ENCODE results near the gene CAMK2B.

The CAMK2B gene

DNA sequence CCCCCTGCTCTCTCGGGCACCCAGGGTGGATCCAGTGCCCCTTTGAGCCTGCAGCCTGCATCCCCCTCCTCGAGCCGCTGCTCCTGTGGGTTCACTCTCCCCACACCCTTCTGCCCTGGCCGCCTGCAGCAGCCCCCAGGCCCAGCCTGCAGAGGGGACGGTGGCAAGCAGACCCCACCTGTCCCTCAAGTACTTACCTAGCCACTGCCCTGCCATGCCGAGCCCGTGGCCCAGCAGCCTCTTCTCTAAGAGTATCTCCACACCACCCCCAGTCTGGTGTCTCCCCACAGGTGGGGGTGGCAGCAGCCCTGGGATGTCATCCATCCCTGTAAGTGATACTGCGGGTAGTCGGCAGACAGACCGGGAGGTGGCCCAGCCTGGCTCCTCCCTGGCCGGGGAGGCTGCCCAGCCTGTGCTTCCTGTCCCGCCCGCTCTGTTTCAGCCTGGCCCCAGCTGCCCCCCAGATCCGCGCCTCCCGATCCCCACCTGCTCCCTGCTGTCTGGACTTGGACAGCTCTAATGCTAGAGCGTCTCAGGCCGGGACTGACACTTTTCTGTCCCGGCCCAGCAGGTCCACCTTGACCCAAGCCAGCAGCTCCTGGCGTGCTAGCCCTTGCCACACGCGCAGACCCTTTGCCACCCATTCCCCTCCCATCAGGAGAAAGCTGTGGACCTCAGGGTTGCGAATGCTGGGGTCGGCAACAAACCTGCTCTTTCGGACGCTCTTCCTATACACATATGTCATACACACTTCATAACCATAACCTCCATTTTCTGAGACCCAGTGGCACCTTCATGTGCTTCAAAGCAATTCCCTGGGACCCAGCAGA is 99.6 kb downstream of the CAMK2B start:
- DNase-seq (ENCODE audit: low read depth) = no peak
- TF ChIP-seq, protein P1, sequence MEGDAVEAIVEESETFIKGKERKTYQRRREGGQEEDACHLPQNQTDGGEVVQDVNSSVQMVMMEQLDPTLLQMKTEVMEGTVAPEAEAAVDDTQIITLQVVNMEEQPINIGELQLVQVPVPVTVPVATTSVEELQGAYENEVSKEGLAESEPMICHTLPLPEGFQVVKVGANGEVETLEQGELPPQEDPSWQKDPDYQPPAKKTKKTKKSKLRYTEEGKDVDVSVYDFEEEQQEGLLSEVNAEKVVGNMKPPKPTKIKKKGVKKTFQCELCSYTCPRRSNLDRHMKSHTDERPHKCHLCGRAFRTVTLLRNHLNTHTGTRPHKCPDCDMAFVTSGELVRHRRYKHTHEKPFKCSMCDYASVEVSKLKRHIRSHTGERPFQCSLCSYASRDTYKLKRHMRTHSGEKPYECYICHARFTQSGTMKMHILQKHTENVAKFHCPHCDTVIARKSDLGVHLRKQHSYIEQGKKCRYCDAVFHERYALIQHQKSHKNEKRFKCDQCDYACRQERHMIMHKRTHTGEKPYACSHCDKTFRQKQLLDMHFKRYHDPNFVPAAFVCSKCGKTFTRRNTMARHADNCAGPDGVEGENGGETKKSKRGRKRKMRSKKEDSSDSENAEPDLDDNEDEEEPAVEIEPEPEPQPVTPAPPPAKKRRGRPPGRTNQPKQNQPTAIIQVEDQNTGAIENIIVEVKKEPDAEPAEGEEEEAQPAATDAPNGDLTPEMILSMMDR (conservative IDR thresholded peaks at IDR 0.05; ENCODE audit: low read depth, low read length) = no peak
- H3K4me3 ChIP-seq (ENCODE audit: low read length) = no peak overlapping the region

DNA sequence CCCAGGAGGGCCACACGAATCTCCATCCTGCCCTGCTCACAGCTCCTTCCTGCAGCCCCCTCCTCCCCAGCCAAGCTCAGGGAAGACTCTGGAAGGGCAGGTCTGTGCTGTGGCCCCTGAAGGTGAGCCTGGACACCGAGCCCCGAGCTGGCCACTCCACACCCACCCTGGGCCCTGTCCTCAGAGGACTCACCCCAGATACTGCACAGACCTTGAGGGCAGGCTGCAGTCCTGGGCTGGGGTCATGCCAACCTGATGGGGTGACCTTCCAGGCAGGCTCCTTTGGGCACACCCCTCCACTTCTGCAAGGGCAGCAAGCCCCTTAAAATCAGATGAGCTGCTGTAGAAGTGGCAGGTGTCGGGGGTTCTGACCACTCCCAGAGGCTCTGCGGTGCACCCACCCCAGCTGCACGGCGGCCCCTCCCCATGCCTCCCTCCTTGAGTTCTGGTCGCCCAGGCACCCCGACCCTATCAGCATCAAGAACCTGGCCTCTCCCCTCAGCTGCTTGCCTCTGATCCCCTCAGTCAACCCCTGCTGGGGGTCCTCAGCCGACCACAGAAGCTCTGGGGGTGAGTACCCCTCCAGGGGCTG is 100.3 kb downstream of the CAMK2B start:
- TF ChIP-seq, protein P1 (conservative IDR thresholded peaks at IDR 0.05; ENCODE audit: low read depth, low read length) = no peak
- no peak for DNase-seq (ENCODE audit: low read depth)
- H3K4me3 ChIP-seq (ENCODE audit: low read length) = no peak overlapping the region

DNA sequence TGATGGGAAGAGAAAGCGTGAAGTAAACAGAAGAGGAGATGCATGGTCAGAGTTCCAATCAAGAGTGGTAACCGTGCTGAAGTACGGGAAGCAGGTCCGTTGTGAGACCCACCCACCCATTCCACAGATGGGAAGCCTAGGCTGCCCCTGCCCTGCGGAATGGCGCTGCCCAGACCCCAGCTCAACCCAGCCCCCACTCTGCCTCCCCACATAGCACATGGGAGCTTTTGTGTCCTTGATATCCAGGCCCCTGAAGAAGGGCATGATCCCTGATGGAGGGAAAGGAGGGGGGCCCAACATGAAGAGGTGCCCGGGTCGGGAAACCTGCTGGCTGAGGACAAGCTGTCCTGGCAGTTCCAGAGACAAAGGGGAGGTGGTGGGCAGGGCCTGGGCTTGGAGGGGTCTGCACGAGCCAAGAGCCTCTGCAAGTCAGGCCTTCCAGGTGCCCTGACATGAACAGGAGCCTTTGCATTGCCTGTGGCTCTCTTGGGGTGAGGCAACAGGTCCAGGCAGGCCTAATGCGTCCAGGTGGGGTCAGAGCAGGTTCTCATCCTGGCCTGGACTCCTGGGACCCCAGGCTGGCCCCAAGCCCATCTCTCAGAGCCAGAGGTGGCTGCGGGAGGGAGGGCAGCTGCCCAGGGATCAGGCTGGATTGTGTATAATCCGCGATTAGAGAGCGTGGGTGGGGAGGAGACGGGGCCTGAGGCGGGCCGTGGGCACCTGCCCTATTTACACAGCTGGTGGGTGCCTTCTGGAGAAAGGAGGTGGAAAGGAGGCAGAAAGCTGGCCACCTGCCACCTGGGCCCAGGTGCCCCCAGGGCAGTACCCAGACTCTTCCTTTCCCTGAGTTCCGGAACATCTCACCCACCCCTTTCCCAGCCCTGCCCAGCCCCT is 101.1 kb downstream of the CAMK2B start:
- no peak for DNase-seq (ENCODE audit: low read depth)
- TF ChIP-seq, protein P1 (conservative IDR thresholded peaks at IDR 0.05; ENCODE audit: low read depth, low read length) = no peak
- H3K4me3 ChIP-seq (ENCODE audit: low read length) = no peak overlapping the region

DNA sequence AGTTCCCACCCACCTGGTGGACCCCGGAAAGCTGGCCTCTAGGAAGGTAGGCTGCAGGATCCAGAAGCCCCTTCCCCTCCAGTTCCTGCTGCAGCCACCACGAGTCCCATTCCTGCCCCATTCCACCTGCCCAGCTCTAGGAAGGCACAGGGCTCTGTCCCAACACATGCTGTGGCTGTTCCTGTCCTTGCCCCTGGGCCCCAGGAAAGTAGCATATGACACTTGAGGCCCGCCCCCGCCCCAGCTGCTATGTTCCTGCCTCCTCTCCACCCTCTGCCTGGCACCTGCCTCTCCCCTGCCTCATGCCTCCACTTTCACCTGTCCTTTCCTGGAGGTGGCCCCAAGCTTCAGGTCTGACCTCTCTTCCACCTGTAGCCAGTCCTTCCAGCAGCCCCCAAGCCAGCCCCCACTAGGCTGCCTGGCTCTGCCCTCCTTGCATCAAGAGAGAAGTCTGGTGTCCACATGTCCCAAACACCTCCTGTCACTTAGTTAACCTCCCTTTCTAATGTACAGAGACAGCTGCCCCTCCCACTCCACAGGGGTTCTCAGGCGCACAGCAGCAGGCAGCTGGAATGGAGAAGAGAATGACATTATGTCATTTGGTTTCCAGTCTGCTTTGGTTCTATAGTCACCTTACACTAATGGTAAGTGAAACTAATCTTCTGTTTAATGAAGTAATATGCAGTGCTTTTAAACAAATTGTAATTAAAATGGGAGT is 101.9 kb downstream of the CAMK2B start:
- TF ChIP-seq, protein P1 (conservative IDR thresholded peaks at IDR 0.05; ENCODE audit: low read depth, low read length) = no peak
- no peak for DNase-seq (ENCODE audit: low read depth)
- no peak overlapping the region for H3K4me3 ChIP-seq (ENCODE audit: low read length)

DNA sequence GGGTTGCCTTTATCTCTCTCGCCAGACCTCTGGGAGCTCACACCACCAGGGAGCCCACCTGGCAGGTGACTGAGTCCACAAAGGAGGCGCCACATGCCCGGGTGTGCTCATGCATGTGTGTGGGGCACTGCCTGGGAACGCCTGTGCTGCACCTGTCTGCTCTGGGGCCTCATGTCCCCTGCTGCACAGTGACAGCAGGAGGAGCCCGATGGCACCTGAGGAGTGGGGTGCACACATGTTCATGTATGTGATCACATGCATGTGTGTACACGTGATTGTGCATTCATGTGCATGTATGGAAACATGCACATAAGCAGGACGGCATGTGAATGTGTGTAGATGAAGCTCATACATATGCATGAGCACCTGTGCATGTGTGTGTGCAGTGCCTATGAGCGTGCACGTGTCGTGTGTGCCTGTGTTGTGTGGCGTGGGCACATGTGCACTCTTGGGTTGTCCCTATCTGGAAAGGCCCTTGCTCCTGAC is 102.6 kb downstream of the CAMK2B start:
- no peak overlapping the region for H3K4me3 ChIP-seq (ENCODE audit: low read length)
- no peak for DNase-seq (ENCODE audit: low read depth)
- TF ChIP-seq, protein P1 (conservative IDR thresholded peaks at IDR 0.05; ENCODE audit: low read depth, low read length) = no peak

DNA sequence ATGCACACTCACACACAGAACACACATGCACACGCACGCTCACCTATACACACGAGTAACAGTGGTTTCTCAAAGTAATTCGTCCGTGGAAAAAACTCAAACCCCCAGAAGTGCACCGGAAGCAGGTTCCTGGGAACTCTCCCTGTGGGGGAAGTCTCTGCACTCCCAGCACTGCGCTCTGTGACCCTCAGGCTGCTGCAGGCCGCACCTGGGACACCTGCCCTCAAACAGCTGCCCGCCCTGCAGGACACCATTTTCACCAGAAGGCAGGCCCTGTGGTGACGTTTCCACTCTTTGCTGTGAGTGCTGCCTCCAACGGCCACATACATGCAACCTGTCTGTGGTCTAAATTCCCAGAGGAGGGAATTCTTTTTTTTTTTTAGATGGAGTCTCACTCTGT is 103.3 kb downstream of the CAMK2B start:
- no peak overlapping the region for H3K4me3 ChIP-seq (ENCODE audit: low read length)
- no peak for DNase-seq (ENCODE audit: low read depth)
- TF ChIP-seq, protein P1 (conservative IDR thresholded peaks at IDR 0.05; ENCODE audit: low read depth, low read length) = no peak

Measured in retinal pigment epithelial cell (primary cell).